ENCODE results near the gene THSD4. TPM values are rescaled to one million over a fixed set of nuclear protein-coding genes. Genes with fewer than 3 reads are reported as not detected.

Gene THSD4
- total and polyA plus RNA-seq, 9 of the 15 experiments (the other 6 are each of a cell fraction or from before 2014, with no cell fraction given): 0.04 TPM; not detected in 5

DNA sequence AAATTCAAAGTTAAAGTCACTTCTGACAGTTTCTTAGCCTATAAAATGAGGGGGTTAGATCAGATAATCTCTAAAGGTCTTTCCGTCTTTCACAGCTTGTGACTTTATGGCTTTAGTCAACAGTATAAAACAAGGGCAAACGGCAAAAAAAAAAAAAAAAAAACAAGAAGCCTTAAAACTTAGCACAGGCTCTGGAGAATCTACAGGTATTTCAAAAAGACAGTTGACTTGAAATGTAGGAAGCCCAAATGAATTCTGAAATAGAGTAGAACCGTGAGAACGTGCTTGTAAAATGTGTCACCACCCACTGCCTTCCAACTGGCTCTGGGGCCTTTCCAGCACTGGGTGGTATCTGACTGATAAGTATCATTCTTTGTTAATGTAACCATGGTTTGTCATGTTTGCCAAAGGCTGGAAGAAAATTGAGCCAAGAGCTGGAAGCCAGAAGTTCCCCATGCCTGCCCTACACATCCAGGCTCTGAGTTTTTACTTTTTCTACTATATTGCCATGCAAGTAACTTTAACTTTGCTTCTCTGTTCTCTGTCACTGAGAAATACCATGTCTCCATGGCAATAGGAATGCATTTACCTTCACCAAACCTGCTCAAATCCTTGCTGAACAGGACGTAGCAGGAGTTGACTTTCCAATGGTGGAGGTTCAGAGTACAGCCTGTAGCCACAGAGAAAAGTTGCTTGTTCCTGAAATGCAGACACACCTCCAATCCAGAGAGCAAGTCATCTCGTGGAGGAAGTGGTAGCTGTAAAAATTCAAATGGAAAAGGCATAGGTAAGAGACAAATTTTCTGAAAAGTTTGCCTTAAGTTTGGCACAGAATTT lies 35.8 kb upstream of the THSD4 start:
- CTCF ChIA-PET (ENCODE audit: low intra/inter-chr PET ratio): no interaction called here
- no peak for FAIRE-seq
- no peaks in the 10 kb centered on the region for H3K27me3 ChIP-seq (ENCODE audit: control insufficient read depth in 2 of 2, insufficient read depth in 2 of 2, low read length in 2 of 2)
- H3K36me3 ChIP-seq (ENCODE audit: control insufficient read depth, insufficient read depth, low read length): no peaks in the 10 kb centered on the region
- intact Hi-C loops (cut with micrococcal nuclease): no loop called here
- 0% methylated on average over 6 of the region's 6 CpGs for WGBS (ENCODE audit: insufficient coverage, low coverage, missing lambda C conversion rate)
- no peaks in the 10 kb centered on the region for H4K20me1 ChIP-seq (replicated peaks; ENCODE audit: control insufficient read depth, insufficient read depth, low read length)
- H3K4me1 ChIP-seq (replicated peaks in 1 of 2; ENCODE audit: control insufficient read depth in 2 of 2, insufficient read depth in 2 of 2, low read length in 2 of 2): no peaks in the 10 kb centered on the region
- H3K4me2 ChIP-seq (ENCODE audit: insufficient read depth, low read length): no peak overlapping the region
- no peak for ATAC-seq
- H2AFZ ChIP-seq (ENCODE audit: low read depth, low read length): no peak overlapping the region
- H3K4me3 ChIP-seq: no peak overlapping the region
- POLR2A ChIA-PET: no interaction called here
- no peaks in the 10 kb centered on the region for H3K9me1 ChIP-seq (ENCODE audit: control insufficient read depth, insufficient read depth, low read length)
- H3K9ac ChIP-seq (ENCODE audit: insufficient read depth in 1 of 2, low read depth in 2 of 2, low read length in 2 of 2): no peak overlapping the region
- BruUV-seq (replicated peaks): no TSS peak
- no peaks in the 10 kb centered on the region for H3K79me2 ChIP-seq (ENCODE audit: control insufficient read depth, insufficient read depth, low read length)
- no peak for DNase-seq (ENCODE audit: extremely low read depth in 1 of 4, low spot score in 3 of 4)
- H3K9me3 ChIP-seq (replicated peaks; ENCODE audit: control insufficient read depth, insufficient read depth, low read depth, low read length): no peaks in the 10 kb centered on the region
- no peak overlapping the region for H3K27ac ChIP-seq (ENCODE audit: extremely low read depth, low read depth, low read length)
- in situ Hi-C loops (cut with MboI): no loop called here
- TF ChIP-seq ZNF280B (CRISPR knock-in tag; IDR thresholded peaks at IDR 0.05) (no peak), SNIP1 (IDR thresholded peaks at IDR 0.05; ENCODE audit: low read depth) (no peak), ZBTB49 (CRISPR knock-in tag; IDR thresholded peaks at IDR 0.05; ENCODE audit: borderline replicate concordance) (no peak), RBM14 (IDR thresholded peaks at IDR 0.05; ENCODE audit: borderline replicate concordance, insufficient read depth, low read depth, low read length) (no peak), PHF21A (IDR thresholded peaks at IDR 0.05; ENCODE audit: borderline replicate concordance, low read depth) (no peak), EGR1 (conservative IDR thresholded peaks at IDR 0.05) (no peak), ZNF586 (CRISPR knock-in tag; conservative IDR thresholded peaks at IDR 0.05) (no peak), ATF6 (CRISPR knock-in tag; IDR thresholded peaks at IDR 0.05) (no peak), ZZZ3 (IDR thresholded peaks at IDR 0.05) (no peak), HCFC1 (IDR thresholded peaks at IDR 0.05; ENCODE audit: low read depth, low read length) (no peak), CHAMP1 (IDR thresholded peaks at IDR 0.05) (no peak), HDAC6 (IDR thresholded peaks at IDR 0.05; ENCODE audit: low read depth, low read length) (no peak)
- TF ChIP-seq, protein P1, sequence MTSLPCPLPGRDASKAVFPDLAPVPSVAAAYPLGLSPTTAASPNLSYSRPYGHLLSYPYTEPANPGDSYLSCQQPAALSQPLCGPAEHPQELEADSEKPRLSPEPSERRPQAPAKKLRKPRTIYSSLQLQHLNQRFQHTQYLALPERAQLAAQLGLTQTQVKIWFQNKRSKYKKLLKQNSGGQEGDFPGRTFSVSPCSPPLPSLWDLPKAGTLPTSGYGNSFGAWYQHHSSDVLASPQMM (CRISPR knock-in tag; IDR thresholded peaks at IDR 0.05): no peak
